H9 (cell line): ENCODE data around the gene SMU1. TPM values are rescaled to one million over a fixed set of nuclear protein-coding genes. Genes with fewer than 3 reads are reported as not detected.

ENCODE experiments used
- DNase-seq: peaks from one replicate; pipeline ENCODE4 v3.0.0-alpha.2; 2017
- H2AFZ ChIP-seq: one replicate; pipeline ENCODE4 v1.6.1; 2013; ENCODE audit warnings: mild to moderate bottlenecking, low read length, control low read depth, moderate library complexity
- H2AK5ac ChIP-seq: 2 replicates; pipeline ENCODE4 v1.6.1; 2013; ENCODE audit warnings: low read length, control low read depth, mixed read lengths; ENCODE audit not compliant: insufficient read length
- H2BK120ac ChIP-seq: one replicate; pipeline ENCODE4 v1.6.1; 2013; ENCODE audit warnings: low read depth, mild to moderate bottlenecking, low read length, control low read depth, inconsistent platforms; ENCODE audit not compliant: poor library complexity, severe bottlenecking
- H2BK12ac ChIP-seq: 2 replicates; pipeline ENCODE4 v1.6.1; 2013; ENCODE audit warnings: low read length, control low read depth, mixed read lengths, low read depth; ENCODE audit not compliant: insufficient read length
- H2BK15ac ChIP-seq: 2 replicates; pipeline ENCODE4 v1.6.1; 2013; ENCODE audit warnings: low read depth, low read length, control low read depth
- H2BK20ac ChIP-seq: one replicate; pipeline ENCODE4 v1.6.1; 2013; ENCODE audit warnings: low read depth, mild to moderate bottlenecking, low read length, control low read depth, inconsistent platforms; ENCODE audit not compliant: poor library complexity, severe bottlenecking
- H2BK5ac ChIP-seq: 2 replicates; pipeline ENCODE4 v1.6.1; 2013; ENCODE audit warnings: low read length, control low read depth, mixed read lengths; ENCODE audit not compliant: insufficient read length
- H3K14ac ChIP-seq: 2 replicates; pipeline ENCODE4 v1.6.1; 2013; ENCODE audit warnings: low read length, control low read depth; ENCODE audit not compliant: insufficient read depth
- H3K18ac ChIP-seq: 2 replicates; pipeline ENCODE4 v1.6.1; 2013; ENCODE audit warnings: low read depth, mild to moderate bottlenecking, mixed read lengths, low read length, control low read depth; ENCODE audit not compliant: insufficient read length
- H3K23ac ChIP-seq: 2 replicates; pipeline ENCODE4 v1.6.1; 2013; ENCODE audit warnings: low read length, control low read depth, mixed read lengths, low read depth; ENCODE audit not compliant: insufficient read length
- H3K23me2 ChIP-seq: 2 replicates; pipeline ENCODE4 v1.6.1; 2013; ENCODE audit warnings: low read depth, mild to moderate bottlenecking, mixed read lengths, low read length, control low read depth; ENCODE audit not compliant: insufficient read length, poor library complexity, severe bottlenecking
- H3K27ac ChIP-seq: 2 replicates; pipeline ENCODE4 v1.5.1; 2013; ENCODE audit warnings: low read length, control low read depth, mixed read lengths, low read depth; ENCODE audit not compliant: insufficient read length
- H3K27me3 ChIP-seq: 2 replicates; pipeline ENCODE4 v1.6.1; 2013; ENCODE audit warnings: low read length, control low read depth, inconsistent platforms; ENCODE audit not compliant: insufficient read depth
- H3K4ac ChIP-seq: 2 replicates; pipeline ENCODE4 v1.6.1; 2013; ENCODE audit warnings: low read depth, mild to moderate bottlenecking, control low read depth, inconsistent platforms, low read length, moderate library complexity
- H3K4me1 ChIP-seq: 2 replicates; pipeline ENCODE4 v1.6.1; 2013; ENCODE audit warnings: low read length, control low read depth, inconsistent platforms; ENCODE audit not compliant: insufficient read depth
- H3K4me2 ChIP-seq: 2 replicates; pipeline ENCODE4 v1.6.1; 2013; ENCODE audit warnings: low read length, control low read depth, mixed read lengths; ENCODE audit not compliant: insufficient read length, insufficient read depth
- H3K56ac ChIP-seq: 2 replicates; pipeline ENCODE4 v1.6.1; 2013; ENCODE audit warnings: low read depth, mild to moderate bottlenecking, mixed read lengths, low read length, control low read depth; ENCODE audit not compliant: insufficient read length
- H3K79me1 ChIP-seq: 2 replicates; pipeline ENCODE4 v1.6.1; 2013; ENCODE audit warnings: low read depth, mild to moderate bottlenecking, moderate library complexity, low read length, control low read depth, inconsistent platforms; ENCODE audit not compliant: insufficient read depth, poor library complexity, severe bottlenecking
- H3K79me2 ChIP-seq: 2 replicates; pipeline ENCODE4 v1.6.1; 2013; ENCODE audit warnings: low read length, control low read depth, inconsistent platforms; ENCODE audit not compliant: insufficient read depth
- H3K9ac ChIP-seq: 2 replicates; pipeline ENCODE4 v1.6.1; 2013; ENCODE audit warnings: low read length, control low read depth, mixed read lengths; ENCODE audit not compliant: insufficient read length; ENCODE audit errors: extremely low read depth
- H3K9me3 ChIP-seq: one replicate; pipeline ENCODE4 v1.6.1; 2013; ENCODE audit warnings: low read depth, low read length, inconsistent platforms; ENCODE audit not compliant: control insufficient read depth
- H3T11ph ChIP-seq: one replicate; pipeline ENCODE4 v1.6.1; 2013; ENCODE audit warnings: mild to moderate bottlenecking, low read length, control low read depth, inconsistent platforms
- H4K20me1 ChIP-seq: one replicate; pipeline ENCODE4 v1.6.1; 2013; ENCODE audit not compliant: control insufficient read depth, insufficient read length, insufficient read depth
- H4K5ac ChIP-seq: 2 replicates; pipeline ENCODE4 v1.6.1; 2013; ENCODE audit warnings: low read depth, mild to moderate bottlenecking, mixed read lengths, low read length, control low read depth; ENCODE audit not compliant: insufficient read length
- H4K8ac ChIP-seq: replicated peaks from 2 replicates; pipeline ENCODE4 v1.6.1; 2013; ENCODE audit warnings: low read length, control low read depth, mixed read lengths, low read depth; ENCODE audit not compliant: insufficient read length
- H4K91ac ChIP-seq: 2 replicates; pipeline ENCODE4 v1.6.1; 2013; ENCODE audit warnings: low read depth, mild to moderate bottlenecking, moderate library complexity, mixed read lengths, low read length, control low read depth; ENCODE audit not compliant: insufficient read length
- H3K27ac Mint-ChIP-seq, 3 experiments: 2 replicates in 2 of 3; 3 replicates in 1 of 3; pipeline ENCODE4 v1.8.0; 2020 to 2021; ENCODE audit warnings: mixed read lengths in 3 of 3, mild to moderate bottlenecking in 1 of 3, moderate library complexity in 1 of 3
- H3K27me3 Mint-ChIP-seq: 2 replicates; pipeline ENCODE4 v1.8.0; 2021; ENCODE audit warnings: low read depth, mild to moderate bottlenecking, moderate library complexity, mixed read lengths
- H3K36me3 Mint-ChIP-seq, 3 experiments: 2 replicates in 2 of 3; 3 replicates in 1 of 3; pipeline ENCODE4 v1.8.0; 2020 to 2021; ENCODE audit warnings: low read depth in 3 of 3, mixed read lengths in 3 of 3; ENCODE audit not compliant: insufficient read depth in 1 of 3
- H3K4me1 Mint-ChIP-seq, 2 experiments: 2 replicates each; pipeline ENCODE4 v1.8.0; 2020; ENCODE audit warnings: mixed read lengths in 2 of 2
- H3K4me3 Mint-ChIP-seq, 2 experiments: 2 replicates in 1 of 2; 3 replicates in 1 of 2; pipeline ENCODE4 v1.8.0; 2020 to 2021; ENCODE audit warnings: mild to moderate bottlenecking in 2 of 2, mixed read lengths in 2 of 2, moderate library complexity in 1 of 2
- H3K9me3 Mint-ChIP-seq, 2 experiments: 2 replicates in 1 of 2; 3 replicates in 1 of 2; pipeline ENCODE4 v1.8.0; 2020; ENCODE audit warnings: mild to moderate bottlenecking in 2 of 2, mixed read lengths in 2 of 2, moderate library complexity in 1 of 2
- CTCF ChIP-seq: fragments of 200-600 bp; sonication (generic); conservative IDR thresholded peaks from 3 replicates; pipeline ENCODE4 v1.8.0; 2021; ENCODE audit warnings: antibody characterized with exemption, mild to moderate bottlenecking
- WGBS: extraction: QIAGEN DNeasy Blood & Tissue Kit; methylation state at CpG from one replicate; pipeline ENCODE4 v1.1.7; 2013; ENCODE audit warnings: missing lambda C conversion rate, low lambda C conversion rate, mixed read lengths; ENCODE audit not compliant: insufficient read length; ENCODE audit errors: extremely low coverage; 5-methylcytosine and 5-hydroxymethylcytosine counted together
- total RNA-seq: library from RNA; stranded (reverse); gene quantifications from 2 replicates; pipeline ENCODE4 v1.2.1, GENCODE V29; 2021

Gene SMU1
- total RNA-seq, 1 experiment from 2014 or later = 26.9 TPM

GRCh38 chr9:33123407-33124031 is 47.0 kb upstream of the SMU1 start:
- no peak overlapping the region for H3K56ac ChIP-seq
- H3K18ac ChIP-seq = no peak overlapping the region
- DNase-seq = no peak
- no peaks in the 10 kb centered on the region for H3K79me1 ChIP-seq
- no peak overlapping the region for H2BK20ac ChIP-seq
- H2AK5ac ChIP-seq = no peak overlapping the region
- H3K14ac ChIP-seq = no peak overlapping the region
- H2BK120ac ChIP-seq = no peak overlapping the region
- Mint-ChIP-seq H3K27ac (no peak overlapping the region), H3K4me3 (no peak overlapping the region), H3K9me3 (no peaks in the 10 kb centered on the region), H3K4me1 (peaks cover 12 to 20% of the 10 kb centered on the region in 2 experiments), H3K36me3 (peaks cover 12 to 15% (median 12%) of the 10 kb centered on the region in 3 experiments; a peak in 6 of 7 replicates), H3K27me3 (no peaks in the 10 kb centered on the region; the same call in 1 of the 2 replicates)
- H3K4ac ChIP-seq = no peak overlapping the region
- WGBS = no CpG with 5 or more reads among the region's 8 CpGs
- no peak overlapping the region for H4K91ac ChIP-seq
- no peak overlapping the region for H2BK5ac ChIP-seq
- H3K23ac ChIP-seq = no peak overlapping the region
- H3K27ac ChIP-seq = no peak overlapping the region
- H2BK15ac ChIP-seq = no peak overlapping the region
- H2BK12ac ChIP-seq = no peak overlapping the region
- H4K8ac ChIP-seq = no peak overlapping the region
- H4K5ac ChIP-seq = no peak overlapping the region
- H3K27me3 ChIP-seq = no peaks in the 10 kb centered on the region
- no peak overlapping the region for H2AFZ ChIP-seq
- no peaks in the 10 kb centered on the region for H3K4me1 ChIP-seq
- no peak for TF ChIP-seq CTCF
- no peak overlapping the region for H3K9ac ChIP-seq
- no peak overlapping the region for H3T11ph ChIP-seq
- H3K4me2 ChIP-seq = no peak overlapping the region
- H4K20me1 ChIP-seq = no peaks in the 10 kb centered on the region
- no peaks in the 10 kb centered on the region for H3K9me3 ChIP-seq
- no peaks in the 10 kb centered on the region for H3K23me2 ChIP-seq
- H3K79me2 ChIP-seq = no peaks in the 10 kb centered on the region
